ENCODE measurements around the gene LZTS2. TPM values are rescaled to one million over a fixed set of nuclear protein-coding genes. Genes with fewer than 3 reads are reported as not detected.
"Not testable (repeated sequence)": the region's sequence is repeated elsewhere in the genome, so short reads cannot be mapped to it uniquely, and the experiment has no call there.

LZTS2 gene
- total RNA-seq, 2 donors from 2014 or later = 16.0 to 23.4 TPM

- Mint-ChIP-seq H3K4me1 (peaks cover 24% of the 10 kb centered on the region), H3K27me3 (peaks cover 12% of the 10 kb centered on the region), H3K36me3 (ENCODE audit: low read depth) (peaks cover 3% of the 10 kb centered on the region), H3K4me3 (peak within 1 kb of the TSS; percentile 97), H3K27ac (peak within 1 kb of the TSS; percentile 95)
- no peaks in the 10 kb centered on the region for H3K9me3 ChIP-seq (ENCODE audit: control insufficient read depth, low read length, poor library complexity, severe bottlenecking)
- ATAC-seq = peak; percentile 86
- peak; percentile 93 to 97 (median 94) for DNase-seq
These were observed 31.7 kb downstream of the LZTS2 start, which contains the start of the genes PDZD7 and SFXN3 for GRCh38 chr10:101031128-101031795. Gene PDZD7 (minus strand): TSS chr10:101031129. CDS start chr10:101030219, 910 bp downstream. Gene SFXN3 (plus strand): TSS chr10:101031234. CDS start chr10:101034695, 3,461 bp downstream.

GRCh38 chr10:101031796-101032636 is 32.4 kb downstream of the LZTS2 start:
- peaks cover 12% of the 10 kb centered on the region for H3K27me3 Mint-ChIP-seq
- H3K9me3 ChIP-seq (ENCODE audit: control insufficient read depth, low read length, poor library complexity, severe bottlenecking) = no peaks in the 10 kb centered on the region
- DNase-seq (peak; percentile 61 to 80 (median 80)), ATAC-seq (peak; percentile 68)
- peaks cover 3% of the 10 kb centered on the region for H3K36me3 Mint-ChIP-seq (ENCODE audit: low read depth)
- peak overlapping the region; percentile 95 for H3K27ac Mint-ChIP-seq
- H3K4me1 Mint-ChIP-seq = peaks cover 26% of the 10 kb centered on the region
- H3K4me3 Mint-ChIP-seq = peak overlapping the region; percentile 97

DNA sequence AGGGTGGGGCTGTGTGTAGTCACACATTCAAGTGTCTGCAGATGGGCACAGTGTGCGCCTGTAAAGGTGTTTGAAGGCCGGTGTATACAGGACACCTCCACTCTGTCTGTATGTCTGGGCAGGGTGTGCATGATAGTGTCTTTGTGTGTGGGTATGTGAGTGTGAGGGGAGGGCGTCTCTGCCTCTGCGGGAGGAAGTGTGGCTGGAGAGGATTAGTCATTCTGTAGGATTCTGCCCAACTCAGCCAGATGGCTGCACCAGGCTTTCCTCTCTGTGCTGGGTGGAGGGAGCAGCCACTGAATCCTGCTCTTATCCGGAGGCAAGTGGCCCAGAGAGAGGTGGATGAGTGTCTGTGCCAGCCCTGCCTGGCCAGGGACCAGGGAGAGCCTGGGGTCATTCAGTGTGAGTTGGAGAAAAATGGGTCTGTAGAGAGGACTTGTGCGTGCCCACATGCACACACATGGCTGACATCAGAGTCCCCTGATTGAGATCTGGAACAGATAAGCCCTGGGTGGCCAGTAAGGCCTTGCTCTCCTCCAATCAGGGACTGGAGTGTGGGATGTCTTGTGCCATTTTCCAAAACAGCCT is 33.1 kb downstream of the LZTS2 start:
- Mint-ChIP-seq H3K27me3 (peaks cover 6% of the 10 kb centered on the region), H3K27ac (peak overlapping the region; percentile 95), H3K36me3 (ENCODE audit: low read depth) (peaks cover 3% of the 10 kb centered on the region), H3K4me3 (peak overlapping the region; percentile 97), H3K4me1 (peaks cover 26% of the 10 kb centered on the region)
- peak; percentile 14 for ATAC-seq
- H3K9me3 ChIP-seq (ENCODE audit: control insufficient read depth, low read length, poor library complexity, severe bottlenecking) = no peaks in the 10 kb centered on the region
- peak in 1 of 3 donors; percentile 40 for DNase-seq

DNA sequence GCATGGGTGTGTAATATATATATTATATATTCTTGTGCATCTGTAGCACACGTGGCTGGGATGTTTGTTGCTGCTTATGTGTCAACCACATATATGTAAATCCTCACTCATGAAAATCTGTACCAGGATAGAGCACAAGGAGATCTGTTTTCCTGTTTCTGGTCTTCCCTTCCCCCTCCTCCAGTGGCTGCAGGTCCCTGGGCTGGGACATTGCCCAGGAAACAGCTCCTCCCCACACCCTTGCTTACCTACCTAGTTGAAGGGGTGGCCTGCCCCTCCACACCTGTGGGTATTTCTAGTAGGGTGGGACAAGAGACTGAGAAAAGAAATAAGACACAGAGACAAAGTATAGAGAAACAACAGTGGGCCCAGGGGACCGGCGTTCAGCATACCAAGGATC is 33.7 kb downstream of the LZTS2 start:
- Mint-ChIP-seq H3K4me3 (peak overlapping the region; percentile 15), H3K27me3 (peaks cover 4% of the 10 kb centered on the region), H3K27ac (peak overlapping the region; percentile 95), H3K4me1 (peaks cover 29% of the 10 kb centered on the region), H3K36me3 (ENCODE audit: low read depth) (peaks cover 8% of the 10 kb centered on the region)
- no peaks in the 10 kb centered on the region for H3K9me3 ChIP-seq (ENCODE audit: control insufficient read depth, low read length, poor library complexity, severe bottlenecking)
- DNase-seq (no peak), ATAC-seq (no peak)

GRCh38 chr10:101034404-101034803 is 34.8 kb downstream of the LZTS2 start:
- ATAC-seq; H3K9me3 ChIP-seq (ENCODE audit: control insufficient read depth, low read length, poor library complexity, severe bottlenecking); H3K4me3 Mint-ChIP-seq; H3K36me3 Mint-ChIP-seq (ENCODE audit: low read depth); H3K27me3 Mint-ChIP-seq; DNase-seq: not testable (repeated sequence)
- peak overlapping the region; percentile 37 for H3K27ac Mint-ChIP-seq
- H3K4me1 Mint-ChIP-seq = peaks cover 29% of the 10 kb centered on the region

DNA sequence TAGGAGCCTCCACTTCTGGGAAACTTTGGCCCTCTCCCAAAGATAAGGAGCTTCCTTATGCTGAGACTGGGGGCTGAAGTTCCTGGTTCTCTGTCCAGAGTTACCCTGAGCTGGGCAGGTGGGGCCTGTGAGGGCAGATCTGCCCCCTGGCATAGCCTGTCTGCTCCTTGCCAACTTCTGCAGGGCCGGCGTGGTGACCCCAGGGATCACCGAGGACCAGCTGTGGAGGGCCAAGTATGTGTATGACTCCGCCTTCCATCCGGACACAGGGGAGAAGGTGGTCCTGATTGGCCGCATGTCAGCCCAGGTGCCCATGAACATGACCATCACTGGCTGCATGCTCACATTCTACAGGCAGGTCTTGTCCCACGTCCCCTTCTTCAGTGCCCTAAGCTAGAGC is 35.7 kb downstream of the LZTS2 start:
- Mint-ChIP-seq H3K4me3 (no peak overlapping the region), H3K36me3 (ENCODE audit: low read depth) (peaks cover 8% of the 10 kb centered on the region), H3K4me1 (peaks cover 29% of the 10 kb centered on the region), H3K27ac (no peak overlapping the region), H3K27me3 (no peaks in the 10 kb centered on the region)
- no peak for ATAC-seq
- no peak for DNase-seq
- no peaks in the 10 kb centered on the region for H3K9me3 ChIP-seq (ENCODE audit: control insufficient read depth, low read length, poor library complexity, severe bottlenecking)

DNA sequence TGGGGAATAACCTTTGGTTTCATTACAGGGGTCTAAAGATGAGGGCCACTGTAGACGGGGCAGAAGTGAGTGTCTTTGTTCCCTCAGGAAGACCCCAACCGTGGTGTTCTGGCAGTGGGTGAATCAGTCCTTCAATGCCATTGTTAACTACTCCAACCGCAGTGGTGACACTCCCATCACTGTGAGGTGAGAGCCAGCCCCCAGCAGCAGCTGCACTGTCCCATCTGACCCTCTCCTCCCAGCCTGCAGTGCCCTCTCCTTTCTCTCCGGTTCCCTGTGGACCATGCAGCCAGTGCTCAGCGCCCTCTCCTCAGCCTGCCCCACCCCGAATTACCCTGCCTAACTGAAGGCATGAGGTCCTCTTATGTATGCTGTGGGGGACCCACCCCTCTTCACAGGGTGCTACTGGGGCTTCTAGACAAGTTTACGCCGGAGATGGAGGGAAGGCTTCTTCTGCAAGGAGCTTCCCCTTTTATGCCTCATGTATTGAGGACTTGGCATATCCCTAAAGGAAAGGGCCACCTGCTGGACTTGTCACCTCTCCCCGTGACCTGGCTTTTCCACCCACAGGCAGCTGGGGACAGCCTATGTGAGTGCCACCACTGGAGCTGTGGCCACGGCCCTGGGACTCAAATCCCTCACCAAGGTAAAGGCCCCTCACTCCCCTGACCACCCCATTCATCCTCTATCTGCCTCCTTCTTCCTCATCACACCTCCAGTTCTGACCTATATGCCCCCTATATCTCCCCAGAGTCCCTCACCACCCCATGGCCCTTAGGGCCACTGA is 36.5 kb downstream of the LZTS2 start:
- DNase-seq (no peak), ATAC-seq (no peak)
- Mint-ChIP-seq H3K27me3 (no peaks in the 10 kb centered on the region), H3K4me1 (peaks cover 27% of the 10 kb centered on the region), H3K27ac (no peak overlapping the region), H3K36me3 (ENCODE audit: low read depth) (peaks cover 8% of the 10 kb centered on the region), H3K4me3 (no peak overlapping the region)
- H3K9me3 ChIP-seq (ENCODE audit: control insufficient read depth, low read length, poor library complexity, severe bottlenecking) = no peaks in the 10 kb centered on the region

DNA sequence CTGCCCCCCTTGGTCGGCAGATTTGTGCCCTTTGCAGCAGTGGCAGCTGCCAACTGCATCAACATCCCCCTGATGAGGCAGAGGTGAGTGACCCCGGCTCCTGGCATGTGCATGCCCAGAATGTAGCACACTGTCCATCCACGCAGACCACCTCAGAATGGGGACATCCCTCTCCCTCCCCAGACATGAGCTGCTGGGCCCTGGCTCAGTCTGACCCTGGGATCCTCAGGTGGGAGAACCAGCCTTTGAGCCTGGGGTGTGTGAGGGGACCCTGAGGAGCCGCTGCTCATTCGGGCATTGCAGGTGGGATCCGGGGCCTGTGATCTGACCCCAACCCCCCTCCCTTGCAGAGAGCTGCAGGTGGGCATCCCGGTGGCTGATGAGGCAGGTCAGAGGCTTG is 37.1 kb downstream of the LZTS2 start:
- no peaks in the 10 kb centered on the region for H3K9me3 ChIP-seq (ENCODE audit: control insufficient read depth, low read length, poor library complexity, severe bottlenecking)
- ATAC-seq = no peak
- Mint-ChIP-seq H3K27me3 (no peaks in the 10 kb centered on the region), H3K36me3 (ENCODE audit: low read depth) (peaks cover 8% of the 10 kb centered on the region), H3K4me3 (no peak overlapping the region), H3K4me1 (peaks cover 22% of the 10 kb centered on the region), H3K27ac (no peak overlapping the region)
- DNase-seq = no peak

DNA sequence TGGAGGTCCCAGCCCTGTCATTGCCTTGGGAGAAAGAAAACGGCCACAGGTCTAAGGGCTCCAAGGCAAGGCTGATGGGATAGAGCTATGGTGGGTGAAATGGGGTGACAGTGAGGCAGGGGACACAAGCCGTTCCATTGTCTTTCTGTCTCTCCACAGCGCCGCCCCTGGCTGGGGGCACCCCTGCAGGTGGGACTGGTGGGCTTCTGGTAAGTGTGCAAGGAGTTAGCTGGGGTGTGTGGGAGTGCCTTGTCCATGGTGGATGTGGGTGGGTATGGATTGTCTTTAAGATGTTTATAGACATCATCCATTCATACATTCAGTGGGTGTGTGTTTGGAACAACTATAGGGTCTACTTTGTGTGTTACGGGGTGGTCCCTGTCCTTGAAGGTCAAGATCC is 38.9 kb downstream of the LZTS2 start:
- Mint-ChIP-seq H3K4me3 (no peak overlapping the region), H3K36me3 (ENCODE audit: low read depth) (peaks cover 5% of the 10 kb centered on the region), H3K27me3 (no peaks in the 10 kb centered on the region), H3K27ac (no peak overlapping the region), H3K4me1 (peaks cover 23% of the 10 kb centered on the region)
- ATAC-seq (no peak), DNase-seq (no peak)
- H3K9me3 ChIP-seq (ENCODE audit: control insufficient read depth, low read length, poor library complexity, severe bottlenecking) = no peaks in the 10 kb centered on the region

DNA sequence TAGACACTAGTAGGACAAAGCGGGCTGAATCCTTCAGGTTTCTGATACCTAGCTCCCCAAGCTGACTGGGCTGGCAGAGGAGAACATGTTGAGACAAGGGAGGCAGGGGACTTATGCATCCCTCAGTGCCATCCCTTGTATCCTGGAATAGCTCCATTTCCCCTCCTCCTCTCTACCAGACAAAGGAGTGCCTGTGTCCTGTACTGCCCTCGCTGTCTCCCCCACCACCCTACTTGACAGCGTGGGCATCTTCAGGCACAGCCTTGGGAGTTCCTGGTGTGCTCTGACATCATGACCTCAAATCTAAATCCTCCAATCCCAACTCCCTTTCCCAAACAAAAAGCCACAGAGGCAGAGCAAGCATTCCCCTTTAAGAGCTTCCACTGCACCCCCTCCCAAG is 40.5 kb downstream of the LZTS2 start:
- DNase-seq (no peak), ATAC-seq (no peak)
- Mint-ChIP-seq H3K36me3 (ENCODE audit: low read depth) (peaks cover 5% of the 10 kb centered on the region), H3K4me3 (no peak overlapping the region), H3K4me1 (peaks cover 23% of the 10 kb centered on the region), H3K27me3 (no peaks in the 10 kb centered on the region), H3K27ac (peak overlapping the region; percentile 67)
- H3K9me3 ChIP-seq (ENCODE audit: control insufficient read depth, low read length, poor library complexity, severe bottlenecking) = no peaks in the 10 kb centered on the region

DNA sequence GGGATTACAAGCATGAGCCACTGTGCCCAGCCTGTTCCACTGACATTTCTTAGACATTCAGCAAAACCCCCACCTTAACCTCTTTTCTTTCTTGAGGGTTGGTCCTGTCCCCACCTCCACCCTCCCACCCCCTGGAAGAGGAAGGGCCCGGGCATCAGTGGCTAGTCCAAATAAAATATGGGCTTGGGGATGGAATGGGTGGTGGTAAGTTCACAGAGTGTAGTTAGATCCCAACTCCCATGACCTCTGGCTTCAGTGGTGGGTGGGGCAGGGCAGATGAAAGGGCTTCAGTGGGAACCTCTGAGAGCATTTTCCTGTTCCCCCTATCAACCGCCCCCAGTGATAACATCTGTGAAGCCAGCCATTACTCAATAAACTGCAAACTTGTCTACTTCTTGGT is 41.2 kb downstream of the LZTS2 start:
- no peak for ATAC-seq
- H3K27ac Mint-ChIP-seq = peak overlapping the region; percentile 97
- no peak overlapping the region for H3K4me3 Mint-ChIP-seq

GRCh38 chr10:101041252-101041761 is 41.7 kb downstream of the LZTS2 start:
- ATAC-seq (peak; percentile 88), DNase-seq (peak; percentile 34 to 63 (median 47))
- H3K9me3 ChIP-seq (ENCODE audit: control insufficient read depth, low read length, poor library complexity, severe bottlenecking) = no peaks in the 10 kb centered on the region
- peaks cover 7% of the 10 kb centered on the region for H3K27me3 Mint-ChIP-seq
- H3K36me3 Mint-ChIP-seq (ENCODE audit: low read depth) = peaks cover 5% of the 10 kb centered on the region
- H3K4me1 Mint-ChIP-seq = peaks cover 23% of the 10 kb centered on the region
- no peak overlapping the region for H3K4me3 Mint-ChIP-seq
- peak overlapping the region; percentile 97 for H3K27ac Mint-ChIP-seq

More for the DNA sequence above, 41.2 kb downstream of the LZTS2 start:
- no peaks in the 10 kb centered on the region for H3K9me3 ChIP-seq (ENCODE audit: control insufficient read depth, low read length, poor library complexity, severe bottlenecking)
- no peak for DNase-seq
- Mint-ChIP-seq H3K27me3 (peaks cover 3% of the 10 kb centered on the region), H3K36me3 (ENCODE audit: low read depth) (peaks cover 5% of the 10 kb centered on the region), H3K4me1 (peaks cover 23% of the 10 kb centered on the region)

Data from T-helper 17 cell (primary cell).